Heart left ventricle (tissue), 13 donors: ENCODE data around the gene HIP1.

Experiments
- CTCF ChIP-seq, 12 donors: fragments of 200-600 bp; sonication (generic) in 4 of 12; IDR thresholded peaks; one replicate each; pipeline versions ENCODE4 v1.5.0 to v1.8.0; 2018 to 2022; ENCODE audit warnings: antibody characterized with exemption in 12 of 12, mild to moderate bottlenecking in 5 of 12
- POLR2A ChIP-seq, 2 donors: fragments of 450-650 bp; IDR thresholded peaks; one replicate each; pipeline ENCODE4 v1.6.1; 2017; ENCODE audit warnings: antibody characterized with exemption in 2 of 2, mild to moderate bottlenecking in 2 of 2, moderate library complexity in 2 of 2
- donor health status: ischemic (EF 13 %, LVEDD 7.1; RV severe dilation, severe dysfunction).
- donor health status: DM: no; HTN: yes; CAD: no.
- donor health status: DM: no; HTN: no; CAD: no.
- donor health status: ischemic (EF 25% LVEDD 6.9; RV normal size, moderate dysfunction).
- donor health status: ischemic (EF 25% LVEDD 5.7; RV mildly dilated, moderate dysfunction).
- donor health status: ischemic (EF 35%, LVEDD 5.7; RV mildly dilated, moderate dysfunction).
- donor health status: nonischemic (EF 11% LVEDD 7.7; RV severe dilation, severe dysfunction).
- donor health status: DM: yes; HTN: yes; CAD: no.
- donor health status: PGD.
- donor health status: ischemic (EF 29% LVEDD 5.4; RV normal size, mild dysfunction).
- donor health status: nonischemic (EF 23%, LVEDD 6.1; RV moderate dilation, normal function).

- TF ChIP-seq CTCF (IDR thresholded peaks at IDR 0.05) (no peak), POLR2A (IDR thresholded peaks at IDR 0.05) (no peak)
Observed at GRCh38 chr7:75649462-75649861, 89.3 kb downstream of the HIP1 start.
